SU-DHL-6 (cell line): ENCODE measurements around the gene TMEM106C.

Experiments
- H2AFZ ChIP-seq: fragments of 200-600 bp; sonication (generic); 2 replicates; pipeline ENCODE4 v1.6.1; 2014; ENCODE audit warnings: low read depth, mild to moderate bottlenecking, moderate library complexity, mixed read lengths, antibody characterized with exemption, low read length; ENCODE audit not compliant: severe bottlenecking
- H3F3A ChIP-seq: fragments of 200-600 bp; shearing (Covaris generic); 2 replicates; pipeline ENCODE4 v1.6.0; 2016; ENCODE audit warnings: antibody characterized with exemption, mild to moderate bottlenecking; ENCODE audit not compliant: insufficient read depth
- H3K27ac ChIP-seq: fragments of 200-600 bp; sonication (generic); 2 replicates; pipeline ENCODE4 v1.5.1; 2016; ENCODE audit warnings: low read depth, mild to moderate bottlenecking, low read length, moderate library complexity, mixed read lengths
- H3K27me3 ChIP-seq: fragments of 200-600 bp; sonication (generic), shearing (Covaris generic); 2 replicates; pipeline ENCODE4 v1.6.0; 2014; ENCODE audit warnings: mild to moderate bottlenecking, low read length
- H3K36me3 ChIP-seq: fragments of 200-600 bp; sonication (generic); 2 replicates; pipeline ENCODE4 v1.6.1; 2014; ENCODE audit warnings: mild to moderate bottlenecking, low read length, mixed read lengths
- H3K4me2 ChIP-seq: fragments of 300-600, 200-600 bp; shearing (Covaris generic), sonication (generic); 2 replicates; pipeline ENCODE4 v1.6.0; 2014; ENCODE audit warnings: low read length, low read depth, mild to moderate bottlenecking; ENCODE audit not compliant: poor library complexity, severe bottlenecking
- H3K4me3 ChIP-seq: fragments of 200-600 bp; sonication (generic); 2 replicates; pipeline ENCODE4 v1.5.1; 2014; ENCODE audit warnings: antibody characterized with exemption, low read length, mild to moderate bottlenecking, mixed read lengths; ENCODE audit not compliant: insufficient read depth, poor library complexity, severe bottlenecking
- H3K79me2 ChIP-seq: fragments of 200-600 bp; sonication (generic); 2 replicates; pipeline ENCODE4 v1.6.1; 2014; ENCODE audit warnings: mild to moderate bottlenecking, low read length, moderate library complexity; ENCODE audit not compliant: insufficient read depth
- H3K9ac ChIP-seq: fragments of 200-600 bp; sonication (generic); 2 replicates; pipeline ENCODE4 v1.7.0; 2014; ENCODE audit warnings: mild to moderate bottlenecking, low read length
- H3K9me2 ChIP-seq: fragments of 200-600 bp; sonication (generic); replicated peaks from 2 replicates; pipeline ENCODE4 v1.6.1; 2014; ENCODE audit warnings: low read length; ENCODE audit not compliant: insufficient read depth
- H3K9me3 ChIP-seq: fragments of 200-600 bp; sonication (generic); 2 replicates; pipeline ENCODE4 v1.6.1; 2014; ENCODE audit warnings: low read length, mixed read lengths; ENCODE audit not compliant: insufficient read depth
- H4K20me1 ChIP-seq: fragments of 200-600 bp; sonication (generic); 2 replicates; pipeline ENCODE4 v1.6.1; 2014; ENCODE audit warnings: low read depth, mild to moderate bottlenecking, antibody characterized with exemption, low read length, moderate library complexity, mixed read lengths
- CTCF ChIP-seq: fragments of 200-600 bp; sonication (generic); IDR thresholded peaks from one replicate; pipeline ENCODE4 v1.5.1; 2017; ENCODE audit warnings: antibody characterized with exemption, mild to moderate bottlenecking, low read length, moderate library complexity; ENCODE audit not compliant: insufficient read depth, poor library complexity, severe bottlenecking
- EZH2phosphoT487 ChIP-seq: fragments of 200-600 bp; sonication (generic), shearing (Covaris generic); conservative IDR thresholded peaks from 2 replicates; pipeline ENCODE4 v1.6.1; 2018; ENCODE audit warnings: mild to moderate bottlenecking, antibody characterized with exemption, low read length, moderate library complexity, mixed read lengths

TMEM106C gene

DNA sequence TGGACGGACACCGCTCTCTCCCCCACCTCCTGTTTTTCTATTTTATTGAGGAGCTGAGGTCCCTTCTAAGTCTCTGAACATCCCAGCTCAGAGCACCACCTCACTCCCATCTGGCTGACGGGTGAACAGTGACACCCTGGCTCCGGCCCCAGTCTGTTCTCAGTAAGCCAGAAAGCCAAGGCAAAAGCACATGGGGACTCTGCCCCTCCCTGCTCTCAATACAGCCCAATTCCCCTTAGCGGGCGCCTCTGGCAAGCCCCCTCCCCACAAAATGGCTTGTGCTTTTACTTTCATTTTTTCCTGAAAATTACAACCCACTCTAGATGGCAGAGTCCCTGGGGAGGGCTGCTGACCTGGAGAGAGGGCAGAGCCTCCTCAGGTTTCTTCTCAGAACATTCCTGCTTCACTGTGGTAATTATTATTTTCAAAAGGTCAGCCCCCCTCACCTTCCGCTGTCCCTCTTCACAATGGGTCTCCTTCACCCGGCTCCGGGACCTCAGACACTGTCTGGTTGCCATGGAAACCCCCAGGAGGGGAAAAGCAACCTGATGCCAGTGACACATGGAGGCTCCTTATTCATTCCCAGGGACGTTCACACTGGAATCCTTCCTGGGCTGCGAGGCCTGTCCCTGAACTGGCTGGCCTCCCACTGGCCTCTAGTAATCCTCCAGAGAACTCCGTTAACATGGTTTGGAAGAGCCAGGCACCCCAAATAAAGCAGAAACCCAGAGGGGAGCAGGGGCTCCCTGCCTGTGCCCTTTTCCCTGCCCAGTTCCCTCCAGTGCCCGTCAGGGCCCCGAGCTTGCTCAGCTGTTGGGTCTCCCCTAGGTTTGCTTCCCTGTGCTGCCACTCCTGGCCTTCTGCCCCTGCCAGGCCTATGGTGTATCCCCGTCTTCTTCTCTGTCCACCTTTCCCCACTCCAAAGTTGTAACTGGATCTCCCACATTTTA, 25.0 kb downstream of the TMEM106C start:
- Histone ChIP-seq H3K36me3 (no peaks in the 10 kb centered on the region), H3K9me2 (no peaks in the 10 kb centered on the region), H3K27ac (no peak overlapping the region), H3K9me3 (no peaks in the 10 kb centered on the region), H3K9ac (no peak overlapping the region), H2AFZ (no peak overlapping the region), H3K79me2 (no peaks in the 10 kb centered on the region), H3F3A (no peaks in the 10 kb centered on the region), H3K4me2 (no peak overlapping the region), H4K20me1 (no peaks in the 10 kb centered on the region), H3K4me3 (no peak overlapping the region), H3K27me3 (no peaks in the 10 kb centered on the region)
- TF ChIP-seq CTCF (no peak), EZH2phosphoT487 (no peak)

GRCh38 chr12:47989023-47989417, 25.6 kb downstream of the TMEM106C start:
- no peaks in the 10 kb centered on the region for H3K9me3 ChIP-seq
- no peaks in the 10 kb centered on the region for H3K36me3 ChIP-seq
- no peak overlapping the region for H2AFZ ChIP-seq
- no peaks in the 10 kb centered on the region for H3K79me2 ChIP-seq
- no peaks in the 10 kb centered on the region for H3F3A ChIP-seq
- H3K9me2 ChIP-seq: no peaks in the 10 kb centered on the region
- H3K27me3 ChIP-seq: no peaks in the 10 kb centered on the region
- no peaks in the 10 kb centered on the region for H4K20me1 ChIP-seq
- no peak overlapping the region for H3K4me2 ChIP-seq
- no peak overlapping the region for H3K9ac ChIP-seq
- H3K27ac ChIP-seq: no peak overlapping the region
- no peak overlapping the region for H3K4me3 ChIP-seq
- TF ChIP-seq EZH2phosphoT487 (no peak), CTCF (no peak)

- no peak overlapping the region for H3K27ac ChIP-seq
- no peaks in the 10 kb centered on the region for H3K27me3 ChIP-seq
- H3F3A ChIP-seq: no peaks in the 10 kb centered on the region
- H3K9ac ChIP-seq: no peak overlapping the region
- H3K4me2 ChIP-seq: no peak overlapping the region
- no peaks in the 10 kb centered on the region for H3K79me2 ChIP-seq
- no peak overlapping the region for H3K4me3 ChIP-seq
- no peaks in the 10 kb centered on the region for H3K9me3 ChIP-seq
- no peak for TF ChIP-seq EZH2phosphoT487
- TF ChIP-seq CTCF: no peak
- H3K9me2 ChIP-seq: no peaks in the 10 kb centered on the region
- no peak overlapping the region for H2AFZ ChIP-seq
- H4K20me1 ChIP-seq: no peaks in the 10 kb centered on the region
- H3K36me3 ChIP-seq: no peaks in the 10 kb centered on the region
Observed at GRCh38 chr12:47989666-47990065, 26.3 kb downstream of the TMEM106C start.
